Activated CD8-positive, alpha-beta T cell treated with anti-CD3 and anti-CD28 coated beads for 36 hours (primary cell): ENCODE measurements around the gene MAPK14. TPM values are rescaled to one million over a fixed set of nuclear protein-coding genes. Genes with fewer than 3 reads are reported as not detected.
A peak's percentile ranks its signal among the peaks of the same experiment; 100 is the strongest.

ENCODE experiments used
- ATAC-seq: fragments of 200-7000 bp; cut with Tn5 transposase; one replicate; pipeline ENCODE4 v1.10.0; 2021; ENCODE audit warnings: mild to moderate bottlenecking, moderate library complexity
- CTCF ChIA-PET: fragments of 350-600 bp; sonication (Branson Sonifier 250); formaldehyde crosslinking; loops from one replicate; lab custom pipeline; 2021; ENCODE audit warnings: antibody characterized with exemption; lab: Charles Lee
- POLR2A ChIA-PET: fragments of 350-600 bp; sonication (Branson Sonifier 250); formaldehyde crosslinking; loops from one replicate; lab custom pipeline; 2021; ENCODE audit warnings: antibody characterized with exemption; lab: Charles Lee
- DNase-seq: peaks from one replicate; pipeline ENCODE4 v3.0.0-alpha.2; 2020
- H3K27ac Mint-ChIP-seq: one replicate; pipeline ENCODE4 v1.8.0; 2021; ENCODE audit warnings: mild to moderate bottlenecking, mixed read lengths
- H3K27me3 Mint-ChIP-seq: one replicate; pipeline ENCODE4 v1.8.0; 2021; ENCODE audit warnings: mixed read lengths
- H3K36me3 Mint-ChIP-seq: one replicate; pipeline ENCODE4 v1.8.0; 2021; ENCODE audit warnings: low read depth, mixed read lengths
- H3K4me1 Mint-ChIP-seq: one replicate; pipeline ENCODE4 v1.8.0; 2021; ENCODE audit warnings: low read depth, mixed read lengths
- H3K4me3 Mint-ChIP-seq: one replicate; pipeline ENCODE4 v1.8.0; 2021; ENCODE audit warnings: mild to moderate bottlenecking, moderate library complexity, mixed read lengths
- H3K9me3 Mint-ChIP-seq: one replicate; pipeline ENCODE4 v1.8.0; 2021; ENCODE audit warnings: mixed read lengths
- intact Hi-C: fragments of 100-400 bp; cut with micrococcal nuclease; formaldehyde crosslinking; loops from one replicate; pipeline ENCODE4 v1.10.0; 2022
- total RNA-seq, 2 experiments: library from RNA; stranded (reverse); gene quantifications; one replicate each; pipeline ENCODE4 v1.2.3, GENCODE V29; 2021
- TF ChIP-seq, protein P1 (sequence below): fragments of 200-600 bp; IDR thresholded peaks from one replicate; pipeline ENCODE4 v1.8.0; 2022; ENCODE audit warnings: antibody characterized with exemption, mild to moderate bottlenecking

The MAPK14 gene
- total RNA-seq, 2 experiments from 2014 or later: 45.7 to 49.8 TPM

DNA sequence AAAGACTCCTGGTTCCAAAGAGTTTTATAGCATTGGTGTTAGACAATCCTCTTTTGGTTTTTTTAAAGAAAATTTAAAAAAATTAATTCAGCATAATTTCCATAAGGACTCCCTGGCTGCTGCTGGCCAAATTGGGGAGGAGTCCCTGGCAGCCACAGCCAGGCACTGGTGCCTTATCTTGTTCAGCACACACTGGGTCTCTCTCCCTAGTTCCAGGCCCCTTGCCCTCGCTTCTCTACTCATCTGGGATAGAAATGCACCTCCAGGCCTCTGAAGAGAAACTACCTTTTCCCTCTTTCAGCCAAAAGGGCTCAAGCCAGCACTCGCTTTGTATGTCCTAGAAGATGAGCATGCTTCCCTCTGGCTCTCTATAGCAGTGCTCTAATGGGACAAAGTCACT, 89.3 kb downstream of the MAPK14 start:
- peaks cover 31% of the 10 kb centered on the region for H3K36me3 Mint-ChIP-seq
- intact Hi-C loops: no loop called here
- CTCF ChIA-PET: interaction anchor here (1.3 kb wide), 1 partner anchor 22 kb away, joined by 4 read pairs; no protein-coding TSS in a partner anchor

DNA sequence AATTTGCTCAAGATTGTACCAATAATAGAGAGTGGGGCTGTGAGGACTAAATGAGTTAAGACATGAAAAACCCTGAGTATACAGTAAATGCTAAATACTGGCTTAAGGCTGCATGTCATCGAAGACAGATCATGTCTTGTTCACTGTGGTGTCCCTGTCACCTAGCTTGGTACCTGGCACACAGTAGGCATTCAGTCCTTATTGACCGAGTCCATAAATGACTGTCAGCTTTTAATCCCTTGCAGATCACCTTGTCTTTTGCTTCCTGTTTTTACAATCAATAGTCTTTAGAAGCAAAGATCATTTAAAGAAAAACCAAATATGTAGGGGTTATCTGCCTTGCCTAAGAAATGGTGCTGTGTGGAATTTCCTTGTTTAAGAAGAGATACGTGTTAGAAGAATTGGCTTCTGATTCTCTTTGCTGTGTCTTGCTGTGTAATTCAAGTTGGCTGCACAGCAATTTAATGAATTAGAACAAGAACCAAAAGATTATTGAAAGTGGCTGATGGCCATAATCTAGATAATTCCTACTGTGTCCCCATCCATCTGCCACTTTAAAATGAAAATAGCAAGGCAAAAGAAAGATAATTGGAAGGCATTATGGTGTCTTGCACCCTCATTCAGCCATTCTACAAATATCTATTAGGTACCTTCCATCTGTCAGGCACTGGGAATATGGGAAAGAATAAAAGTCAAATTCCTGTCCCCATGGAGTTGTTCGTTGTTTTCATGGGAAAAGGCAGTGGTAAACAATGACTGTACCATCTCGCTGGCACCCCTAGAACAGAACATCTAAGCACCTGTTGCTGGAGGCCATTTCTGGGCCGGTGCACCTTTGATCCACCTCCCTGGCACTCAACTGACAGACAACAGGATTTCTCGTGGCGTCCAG, 90.3 kb downstream of the MAPK14 start:
- no peaks in the 10 kb centered on the region for H3K9me3 Mint-ChIP-seq
- ChIA-PET CTCF (interaction anchor here (1.3 to 1.7 kb wide), 3 partner anchors 13 to 89 kb away, joined by 4 to 7 read pairs (median 6); partner anchors contain the start of gene MAPK14), POLR2A (interaction anchor here (3.1 kb wide), 1 partner anchor 13 kb away, joined by 13 read pairs; the partner anchor contains the start of gene MAPK13)
- intact Hi-C loops: no loop called here
- no peak overlapping the region for H3K4me3 Mint-ChIP-seq
- H3K4me1 Mint-ChIP-seq: peaks cover 88% of the 10 kb centered on the region
- no peak for DNase-seq
- no peak for ATAC-seq
- H3K27ac Mint-ChIP-seq: peak overlapping the region; percentile 97
- peaks cover 27% of the 10 kb centered on the region for H3K36me3 Mint-ChIP-seq
- TF ChIP-seq, protein P1, sequence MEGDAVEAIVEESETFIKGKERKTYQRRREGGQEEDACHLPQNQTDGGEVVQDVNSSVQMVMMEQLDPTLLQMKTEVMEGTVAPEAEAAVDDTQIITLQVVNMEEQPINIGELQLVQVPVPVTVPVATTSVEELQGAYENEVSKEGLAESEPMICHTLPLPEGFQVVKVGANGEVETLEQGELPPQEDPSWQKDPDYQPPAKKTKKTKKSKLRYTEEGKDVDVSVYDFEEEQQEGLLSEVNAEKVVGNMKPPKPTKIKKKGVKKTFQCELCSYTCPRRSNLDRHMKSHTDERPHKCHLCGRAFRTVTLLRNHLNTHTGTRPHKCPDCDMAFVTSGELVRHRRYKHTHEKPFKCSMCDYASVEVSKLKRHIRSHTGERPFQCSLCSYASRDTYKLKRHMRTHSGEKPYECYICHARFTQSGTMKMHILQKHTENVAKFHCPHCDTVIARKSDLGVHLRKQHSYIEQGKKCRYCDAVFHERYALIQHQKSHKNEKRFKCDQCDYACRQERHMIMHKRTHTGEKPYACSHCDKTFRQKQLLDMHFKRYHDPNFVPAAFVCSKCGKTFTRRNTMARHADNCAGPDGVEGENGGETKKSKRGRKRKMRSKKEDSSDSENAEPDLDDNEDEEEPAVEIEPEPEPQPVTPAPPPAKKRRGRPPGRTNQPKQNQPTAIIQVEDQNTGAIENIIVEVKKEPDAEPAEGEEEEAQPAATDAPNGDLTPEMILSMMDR: no peak
- no peaks in the 10 kb centered on the region for H3K27me3 Mint-ChIP-seq

More for the DNA sequence above, 89.3 kb downstream of the MAPK14 start:
- ATAC-seq (no peak), DNase-seq (no peak)
- POLR2A ChIA-PET: interaction anchor here (3.1 kb wide), 1 partner anchor 14 kb away, joined by 13 read pairs; the partner anchor contains the start of gene MAPK13
- Mint-ChIP-seq H3K27ac (peak overlapping the region; percentile 7), H3K4me3 (no peak overlapping the region), H3K27me3 (no peaks in the 10 kb centered on the region), H3K9me3 (no peaks in the 10 kb centered on the region), H3K4me1 (peaks cover 83% of the 10 kb centered on the region)
- TF ChIP-seq, protein P1: no peak

DNA sequence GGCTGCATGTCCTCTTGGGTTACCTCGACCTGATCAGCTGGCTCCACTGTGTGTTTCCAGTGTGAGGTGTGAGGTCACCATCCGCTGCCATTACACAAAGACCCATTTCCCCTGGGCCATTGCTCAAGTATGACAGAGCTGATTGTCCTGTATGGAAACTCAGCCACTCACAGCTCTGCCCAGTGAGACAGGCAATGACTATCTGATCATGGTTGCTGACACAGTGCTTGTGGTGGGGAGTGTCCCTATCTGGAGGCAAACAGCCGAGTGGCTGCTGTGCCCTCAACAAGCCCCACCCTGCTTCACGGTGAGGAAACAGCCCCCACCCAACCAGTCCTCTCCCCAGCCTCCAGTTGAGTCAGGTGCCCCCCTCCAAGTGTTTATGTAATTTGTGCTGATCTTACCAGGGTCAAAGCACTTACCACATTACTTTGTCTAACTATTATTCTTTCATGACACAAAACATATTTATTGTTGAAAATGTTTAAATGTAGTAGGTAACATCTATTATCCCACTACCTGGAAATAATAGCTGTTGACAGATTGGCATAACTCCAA, 91.0 kb downstream of the MAPK14 start:
- Mint-ChIP-seq H3K4me1 (peaks cover 91% of the 10 kb centered on the region), H3K27me3 (no peaks in the 10 kb centered on the region), H3K27ac (peak overlapping the region; percentile 97), H3K36me3 (peaks cover 26% of the 10 kb centered on the region), H3K4me3 (no peak overlapping the region), H3K9me3 (no peaks in the 10 kb centered on the region)
- DNase-seq (peak; percentile 85), ATAC-seq (peak; percentile 77)
- CTCF ChIA-PET: interaction anchor here (1.3 to 1.7 kb wide), 2 partner anchors 13 to 90 kb away, joined by 6 to 7 read pairs; partner anchors contain the start of gene MAPK14
- intact Hi-C loops: no loop called here
- POLR2A ChIA-PET: interaction anchor here (3.1 to 3.6 kb wide), 2 partner anchors 12 to 90 kb away, joined by 13 to 23 read pairs; partner anchors contain the start of genes MAPK13 and MAPK14
- TF ChIP-seq, protein P1: no peak

DNA sequence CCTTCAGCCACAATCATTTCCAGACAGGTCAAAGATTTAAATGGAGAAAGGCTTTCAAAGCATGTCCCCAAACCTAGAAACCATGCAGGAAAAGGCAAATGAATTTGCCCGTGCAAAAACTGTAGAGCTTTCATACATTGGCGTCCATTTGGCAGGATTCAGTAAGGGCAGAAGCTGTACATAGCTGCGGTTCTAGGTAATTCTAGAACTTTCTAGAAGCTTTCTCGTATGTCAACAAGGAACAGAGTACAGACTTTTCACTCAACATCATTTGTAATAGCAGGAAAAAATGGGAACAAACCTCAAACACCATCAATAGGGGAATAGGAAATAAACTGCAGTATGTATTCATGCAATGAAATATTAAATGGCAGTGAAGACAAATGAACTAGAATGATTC, 91.6 kb downstream of the MAPK14 start:
- POLR2A ChIA-PET: interaction anchor here (3.1 to 3.6 kb wide), 2 partner anchors 11 to 91 kb away, joined by 13 to 23 read pairs; partner anchors contain the start of genes MAPK13 and MAPK14
- TF ChIP-seq, protein P1: no peak
- peak overlapping the region; percentile 97 for H3K27ac Mint-ChIP-seq
- CTCF ChIA-PET: interaction anchor here (1.3 to 2.6 kb wide), 4 partner anchors 7 to 91 kb away, joined by 5 to 12 read pairs (median 6); partner anchors contain the start of gene MAPK14
- intact Hi-C loops: no loop called here
- H3K27me3 Mint-ChIP-seq: no peaks in the 10 kb centered on the region
- H3K36me3 Mint-ChIP-seq: peaks cover 23% of the 10 kb centered on the region
- H3K4me1 Mint-ChIP-seq: peaks cover 87% of the 10 kb centered on the region
- H3K4me3 Mint-ChIP-seq: no peak overlapping the region
- no peak for ATAC-seq
- no peaks in the 10 kb centered on the region for H3K9me3 Mint-ChIP-seq
- no peak for DNase-seq
